A549 (cell line): ENCODE measurements around the gene TMEM91. TPM values are rescaled to one million over a fixed set of nuclear protein-coding genes. Genes with fewer than 3 reads are reported as not detected.

Source experiments
- ATAC-seq, 2 experiments: fragments of 200-7000 bp in 1 of 2; fragments of >200 bp in 1 of 2; cut with Nextera tagmentation in 1 of 2; cut with Tn5 transposase in 1 of 2; 3 replicates each; pipeline versions ENCODE4 v1.8.0 to v1.9.1; 2018 to 2020; ENCODE audit warnings: mild to moderate bottlenecking in 1 of 2, moderate library complexity in 1 of 2
- CTCF ChIA-PET: fragments of 300-600 bp; sonication (Branson Sonifier 250); formaldehyde crosslinking; extraction: SDS; loops from one replicate; lab custom pipeline; 2021; ENCODE audit warnings: antibody characterized with exemption, inconsistent platforms; lab: Yijun Ruan, JAX
- POLR2A ChIA-PET: fragments of 350-600 bp; formaldehyde crosslinking; extraction: SDS; loops from one replicate; lab custom pipeline; 2021; ENCODE audit warnings: antibody characterized with exemption, inconsistent platforms; lab: Yijun Ruan, JAX
- DNase-seq, 2 experiments: peaks; one replicate each; pipeline versions ENCODE4 v3.0.0 to v3.0.0-alpha.2; 2011 to 2016; ENCODE audit warnings: low read depth in 1 of 2, low spot score in 1 of 2
- FAIRE-seq: peaks from 2 replicates; lab custom pipeline; 2011; peaks lifted over from hg19 to GRCh38; lab: Jason Lieb, UNC
- H3K27ac ChIP-seq, 2 experiments: fragments of >200 bp; sonication (Bioruptor Twin); formaldehyde crosslinking; 3 replicates each; pipeline ENCODE4 v1.5.1; 2016 to 2017
- H3K4me1 ChIP-seq: fragments of >200 bp; sonication (Bioruptor Twin); formaldehyde crosslinking; 3 replicates; pipeline ENCODE4 v1.6.1; 2016
- H3K4me2 ChIP-seq: fragments of >200 bp; sonication (Bioruptor Twin); formaldehyde crosslinking; 3 replicates; pipeline ENCODE4 v1.6.1; 2016
- H3K4me3 ChIP-seq: fragments of >200 bp; sonication (Bioruptor Twin); formaldehyde crosslinking; 3 replicates; pipeline ENCODE4 v1.5.1; 2016
- H3K9me3 ChIP-seq: fragments of >200 bp; sonication (Bioruptor Twin); formaldehyde crosslinking; 3 replicates; pipeline ENCODE4 v1.6.1; 2016
- BHLHE40 ChIP-seq: IDR thresholded peaks from 2 replicates; pipeline ENCODE4 v1.6.1; 2012; ENCODE audit warnings: low read depth, low read length, inconsistent platforms
- CBX8 ChIP-seq: fragments of 200-600 bp; sonication (generic); IDR thresholded peaks from 2 replicates; pipeline ENCODE4 v1.6.1; 2016
- CHD2 ChIP-seq: fragments of 150-350 bp; IDR thresholded peaks from 2 replicates; pipeline ENCODE4 v1.6.1; 2014; ENCODE audit warnings: low read length; ENCODE audit not compliant: partially characterized antibody
- EHMT2 ChIP-seq: fragments of 200-600 bp; sonication (generic); IDR thresholded peaks from 2 replicates; pipeline ENCODE4 v1.6.1; 2016; ENCODE audit warnings: antibody characterized with exemption, low read depth, mild to moderate bottlenecking, moderate library complexity
- EP300 ChIP-seq, 2 experiments: fragments of >200 bp; sonication (Bioruptor Twin); formaldehyde crosslinking; IDR thresholded peaks; 2 replicates in 1 of 2; 3 replicates in 1 of 2; pipeline ENCODE4 v1.6.1; 2016 to 2017
- ESRRA ChIP-seq: fragments of 150-350 bp; IDR thresholded peaks from 2 replicates; pipeline ENCODE4 v1.6.1; 2014; ENCODE audit warnings: mild to moderate bottlenecking, low read length, borderline replicate concordance
- FOSB ChIP-seq: fragments of 250-450 bp; sonication (Bioruptor Pico); IDR thresholded peaks from 2 replicates; pipeline ENCODE4 v1.5.0; 2020; ENCODE audit warnings: mild to moderate bottlenecking, moderate library complexity
- FOSL2 ChIP-seq, 2 experiments: fragments of 450-650 bp in 1 of 2; fragments of >200 bp in 1 of 2; sonication (Bioruptor Twin) in 1 of 2; formaldehyde crosslinking; IDR thresholded peaks; 2 replicates each; pipeline versions ENCODE4 v1.5.0 to v1.6.1; 2016 to 2020; ENCODE audit warnings: mild to moderate bottlenecking in 1 of 2, moderate library complexity in 1 of 2
- GATA3 ChIP-seq: IDR thresholded peaks from 2 replicates; pipeline ENCODE4 v1.6.1; 2012; ENCODE audit warnings: borderline replicate concordance
- HDAC2 ChIP-seq: fragments of 200-600 bp; sonication (generic); IDR thresholded peaks from 2 replicates; pipeline ENCODE4 v1.6.1; 2016
- HEYL ChIP-seq: fragments of 250-450 bp; sonication (Bioruptor Pico); IDR thresholded peaks from 2 replicates; pipeline ENCODE4 v1.8.0; 2021; ENCODE audit warnings: mild to moderate bottlenecking, moderate library complexity
- HOXB13 ChIP-seq: fragments of 250-450 bp; sonication (Bioruptor Pico); IDR thresholded peaks from 2 replicates; pipeline ENCODE4 v1.5.0; 2020; ENCODE audit warnings: low read depth, mild to moderate bottlenecking, moderate library complexity
- HOXB5 ChIP-seq: fragments of 250-450 bp; sonication (Bioruptor Pico); IDR thresholded peaks from 2 replicates; pipeline ENCODE4 v1.5.0; 2020; ENCODE audit warnings: mild to moderate bottlenecking, moderate library complexity
- JUN ChIP-seq, 2 experiments: fragments of >200 bp; sonication (Bioruptor Twin); formaldehyde crosslinking; IDR thresholded peaks; 2 replicates in 1 of 2; 3 replicates in 1 of 2; pipeline ENCODE4 v1.6.1; 2016 to 2017
- MYC ChIP-seq: IDR thresholded peaks from 2 replicates; pipeline ENCODE4 v1.6.1; 2012; ENCODE audit warnings: mild to moderate bottlenecking, inconsistent platforms, low read length, improper control_type of control experiment, borderline replicate concordance
- POLR2AphosphoS2 ChIP-seq: conservative IDR thresholded peaks from 2 replicates; pipeline ENCODE4 v1.6.1; 2012; ENCODE audit warnings: low read length, improper control_type of control experiment, inconsistent platforms
- RAD21 ChIP-seq, 2 experiments: fragments of >200 bp in 1 of 2; sonication (Bioruptor Twin) in 1 of 2; formaldehyde crosslinking in 1 of 2; IDR thresholded peaks in 1 of 2; conservative IDR thresholded peaks in 1 of 2; 2 replicates in 1 of 2; 3 replicates in 1 of 2; pipeline ENCODE4 v1.6.1; 2012 to 2018; ENCODE audit warnings: inconsistent platforms in 1 of 2
- RFX5 ChIP-seq: fragments of 450-650 bp; IDR thresholded peaks from 2 replicates; pipeline ENCODE4 v1.7.1; 2014; ENCODE audit warnings: antibody characterized with exemption, mild to moderate bottlenecking, moderate library complexity
- SREBF2 ChIP-seq: fragments of 450-650 bp; IDR thresholded peaks from 2 replicates; pipeline ENCODE4 v1.6.1; 2014; ENCODE audit warnings: mild to moderate bottlenecking, moderate library complexity
- ZNF302 ChIP-seq: fragments of 250-450 bp; sonication (Bioruptor Pico); IDR thresholded peaks from 2 replicates; pipeline ENCODE4 v1.9.0; 2021; ENCODE audit warnings: inconsistent platforms, mild to moderate bottlenecking, moderate library complexity
- WGBS: methylation state at CpG from one replicate; pipeline ENCODE4 v1.1.6; 2017; ENCODE audit errors: missing lambda C conversion rate; 5-methylcytosine and 5-hydroxymethylcytosine counted together
- polyA plus RNA-seq, 4 experiments: library from polyadenylated mRNA; depleted of rRNA in 3 of 4; stranded (reverse); fragments of >200 nt; fragmentation: RNase III in 1 of 4; extraction: RNeasy Plus Mini Kit Qiagen cat#74134 plus additional on column Dnase treatment in 1 of 4; gene quantifications; 2 replicates in 3 of 4; 3 replicates in 1 of 4; pipeline ENCODE4 v1.2.3, GENCODE V29; 2011 to 2017
- TF ChIP-seq, protein P1 (sequence below): fragments of 250-450 bp; sonication (Bioruptor Pico); IDR thresholded peaks from 2 replicates; pipeline ENCODE4 v1.5.0; 2020; ENCODE audit warnings: low read depth, mild to moderate bottlenecking, moderate library complexity
- TF ChIP-seq, protein P2 (sequence below): fragments of 250-450 bp; sonication (Bioruptor Pico); IDR thresholded peaks from 2 replicates; pipeline ENCODE4 v1.5.0; 2021; ENCODE audit warnings: mild to moderate bottlenecking, moderate library complexity, borderline replicate concordance
- TF ChIP-seq, protein P3 (sequence below): fragments of 450-650 bp; IDR thresholded peaks from 2 replicates; pipeline ENCODE4 v1.6.1; 2014; ENCODE audit warnings: antibody characterized with exemption
- TF ChIP-seq, protein P4 (sequence below): fragments of >200 bp; sonication (Bioruptor Twin); formaldehyde crosslinking; IDR thresholded peaks from 3 replicates; pipeline ENCODE4 v1.6.1; 2016

Gene TMEM91
- polyA plus RNA-seq, 2 of the 4 experiments (the other 2 are of a cell fraction), result 4.0 to 5.2 TPM

DNA sequence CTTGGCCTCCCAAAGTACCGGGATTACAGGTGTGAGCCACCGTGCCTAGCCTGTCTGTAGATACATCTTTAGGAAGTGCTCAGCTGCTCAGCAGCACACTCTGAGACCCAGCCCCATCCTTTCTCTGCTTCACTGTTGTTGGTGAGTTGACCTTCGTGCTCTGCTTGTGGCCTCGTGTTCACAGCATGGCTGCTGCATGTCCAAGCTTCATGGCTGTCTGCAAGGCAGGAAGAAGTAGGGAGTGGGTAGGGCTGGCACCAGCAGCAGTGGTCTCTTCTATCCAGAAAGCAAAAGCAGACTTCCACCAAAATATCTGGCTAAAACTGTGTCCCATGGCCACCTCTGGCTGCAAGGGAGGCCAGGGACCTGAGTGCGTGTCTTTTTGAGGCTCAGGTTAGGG lies 36.6 kb downstream of the TMEM91 start:
- H3K27ac ChIP-seq, result no peak overlapping the region
- DNase-seq (no peak), ATAC-seq (no peak), FAIRE-seq (no peak)
- peaks cover 12% of the 10 kb centered on the region for H3K4me1 ChIP-seq
- 92% methylated on average over 5 of the region's 5 CpGs for WGBS
- H3K4me3 ChIP-seq, result no peak overlapping the region
- ChIA-PET POLR2A (no interaction called here), CTCF (interaction anchor here (1.5 to 2.2 kb wide), 2 partner anchors 18 to 19 kb away, joined by 3 to 8 read pairs; no protein-coding TSS in a partner anchor)
- no peaks in the 10 kb centered on the region for H3K9me3 ChIP-seq
- TF ChIP-seq FOSL2 (IDR thresholded peaks at IDR 0.05), result no peak
- TF ChIP-seq FOSL2 (CRISPR knock-in tag; IDR thresholded peaks at IDR 0.05), result no peak
- no peak for TF ChIP-seq SREBF2
- TF ChIP-seq, protein P1, sequence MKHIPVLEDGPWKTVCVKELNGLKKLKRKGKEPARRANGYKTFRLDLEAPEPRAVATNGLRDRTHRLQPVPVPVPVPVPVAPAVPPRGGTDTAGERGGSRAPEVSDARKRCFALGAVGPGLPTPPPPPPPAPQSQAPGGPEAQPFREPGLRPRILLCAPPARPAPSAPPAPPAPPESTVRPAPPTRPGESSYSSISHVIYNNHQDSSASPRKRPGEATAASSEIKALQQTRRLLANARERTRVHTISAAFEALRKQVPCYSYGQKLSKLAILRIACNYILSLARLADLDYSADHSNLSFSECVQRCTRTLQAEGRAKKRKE (CRISPR knock-in tag), result no peak
- TF ChIP-seq CBX8, result no peak
- no peak for TF ChIP-seq BHLHE40
- no peak for TF ChIP-seq FOSB (CRISPR knock-in tag)
- no peak for TF ChIP-seq MYC
- TF ChIP-seq ESRRA, result no peak
- TF ChIP-seq GATA3, result no peak
- H3K4me2 ChIP-seq, result no peak overlapping the region

DNA sequence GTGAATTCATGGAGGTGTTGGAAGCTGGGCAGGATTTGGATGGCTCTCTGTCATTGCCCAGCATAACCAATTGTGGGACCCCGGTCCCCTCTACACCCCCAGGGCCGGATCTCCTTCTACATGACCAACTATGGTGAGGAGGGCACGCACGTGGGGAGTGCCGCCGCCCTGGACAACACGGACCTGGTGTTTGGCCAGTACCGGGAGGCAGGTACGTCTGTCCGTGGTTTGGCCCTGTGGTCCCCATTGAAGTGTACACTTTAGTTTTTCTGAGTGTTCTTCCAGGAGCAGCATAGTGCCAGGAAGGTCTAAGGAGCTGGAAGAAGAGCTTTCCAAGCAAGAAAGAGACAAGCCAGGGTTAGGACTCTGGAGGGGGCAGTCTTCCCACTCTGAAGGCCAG lies 37.6 kb downstream of the TMEM91 start:
- Histone ChIP-seq H3K27ac (no peak overlapping the region), H3K4me3 (no peak overlapping the region), H3K4me2 (no peak overlapping the region), H3K4me1 (peaks cover 10% of the 10 kb centered on the region), H3K9me3 (no peaks in the 10 kb centered on the region)
- 92% methylated on average over 10 of the region's 10 CpGs for WGBS
- FAIRE-seq, result no peak
- POLR2A ChIA-PET, result interaction anchor here (1.0 kb wide), 1 partner anchor 17 kb away, joined by 4 read pairs; no protein-coding TSS in a partner anchor
- no peak for DNase-seq
- ATAC-seq, result no peak
- TF ChIP-seq HEYL (CRISPR knock-in tag) (no peak), CHD2 (no peak), RAD21 (conservative IDR thresholded peaks at IDR 0.05 in 1 of 2, IDR thresholded peaks at IDR 0.05 in 1 of 2) (no peak), EHMT2 (no peak), EP300 (IDR thresholded peaks at IDR 0.05) (no peak), BHLHE40 (no peak), HOXB5 (CRISPR knock-in tag) (no peak), MYC (no peak)
- TF ChIP-seq, all 56 proteins: peak for 0
- CTCF ChIA-PET, result interaction anchor here (0.7 to 2.2 kb wide), 5 partner anchors 11 to 98 kb away, joined by 3 to 8 read pairs (median 4); partner anchors contain the start of gene B3GNT8

DNA sequence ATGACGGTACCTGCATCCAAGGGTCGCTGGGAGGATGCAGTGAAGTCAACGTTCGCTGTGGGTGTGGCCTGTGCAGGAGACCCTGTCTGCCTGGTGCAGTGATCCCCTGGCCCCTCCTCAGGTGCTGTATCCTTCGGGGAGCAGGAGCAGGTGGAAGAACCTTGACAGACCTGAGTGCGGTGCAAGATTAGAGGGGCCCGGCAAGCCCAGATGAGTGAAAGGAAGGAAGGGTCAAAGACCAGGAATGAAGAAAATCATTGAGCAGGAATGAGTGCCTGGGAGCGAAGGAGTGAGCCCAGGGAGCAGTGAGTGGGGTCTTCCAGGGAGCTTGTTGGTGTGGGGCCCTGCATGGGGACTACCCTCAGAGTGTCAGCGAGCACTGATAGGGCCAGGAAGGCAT lies 38.1 kb downstream of the TMEM91 start:
- H3K4me1 ChIP-seq, result peaks cover 5% of the 10 kb centered on the region
- FAIRE-seq (no peak), ATAC-seq (no peak), DNase-seq (no peak)
- H3K9me3 ChIP-seq, result no peaks in the 10 kb centered on the region
- no peak overlapping the region for H3K27ac ChIP-seq
- H3K4me3 ChIP-seq, result no peak overlapping the region
- CTCF ChIA-PET, result interaction anchor here (0.7 to 1.5 kb wide), 7 partner anchors 10 to 98 kb away, joined by 3 to 4 read pairs (median 3); partner anchors contain the start of gene B3GNT8
- POLR2A ChIA-PET, result interaction anchor here (1.0 kb wide), 1 partner anchor 17 kb away, joined by 4 read pairs; no protein-coding TSS in a partner anchor
- H3K4me2 ChIP-seq, result no peak overlapping the region
- WGBS, result 91% methylated on average over 9 of the region's 9 CpGs
- TF ChIP-seq CHD2 (no peak), ZNF302 (CRISPR knock-in tag) (no peak), HDAC2 (no peak), POLR2AphosphoS2 (no peak)
- TF ChIP-seq, all 56 proteins: peak for 0

DNA sequence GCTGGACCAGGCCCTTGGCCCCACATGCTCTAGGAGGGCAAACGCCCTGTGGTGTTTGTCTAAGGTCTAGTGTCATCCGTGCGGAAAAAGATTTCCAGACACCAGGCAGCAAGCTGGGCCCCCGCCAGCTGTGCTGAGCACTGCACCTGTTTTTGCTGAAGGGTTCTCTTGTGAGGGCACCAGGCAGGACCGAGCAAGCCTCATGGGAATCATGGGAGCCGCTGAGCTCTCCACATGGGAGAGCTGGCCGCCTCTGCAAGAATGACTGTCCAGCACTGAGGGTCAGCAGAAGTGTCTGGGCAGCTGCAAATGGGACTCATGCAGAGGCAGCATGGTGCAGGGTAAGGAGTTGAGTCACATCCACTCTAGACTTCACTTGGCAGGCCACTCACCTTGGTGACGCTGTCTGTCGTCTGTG lies 38.8 kb downstream of the TMEM91 start:
- WGBS, result 86% methylated on average over 9 of the region's 9 CpGs
- no peak for DNase-seq
- Histone ChIP-seq H3K4me3 (no peak overlapping the region), H3K27ac (no peak overlapping the region), H3K4me1 (no peaks in the 10 kb centered on the region), H3K9me3 (no peaks in the 10 kb centered on the region), H3K4me2 (no peak overlapping the region)
- POLR2A ChIA-PET, result interaction anchor here (0.5 kb wide), 1 partner anchor 460 kb away, joined by 3 read pairs; no protein-coding TSS in a partner anchor
- ATAC-seq, result no peak
- CTCF ChIA-PET, result interaction anchor here (1.0 to 2.0 kb wide), 9 partner anchors 9 to 148 kb away, joined by 3 to 4 read pairs (median 3); partner anchors contain the start of genes B3GNT8 and DMAC2
- no peak for FAIRE-seq
- TF ChIP-seq, protein P2, sequence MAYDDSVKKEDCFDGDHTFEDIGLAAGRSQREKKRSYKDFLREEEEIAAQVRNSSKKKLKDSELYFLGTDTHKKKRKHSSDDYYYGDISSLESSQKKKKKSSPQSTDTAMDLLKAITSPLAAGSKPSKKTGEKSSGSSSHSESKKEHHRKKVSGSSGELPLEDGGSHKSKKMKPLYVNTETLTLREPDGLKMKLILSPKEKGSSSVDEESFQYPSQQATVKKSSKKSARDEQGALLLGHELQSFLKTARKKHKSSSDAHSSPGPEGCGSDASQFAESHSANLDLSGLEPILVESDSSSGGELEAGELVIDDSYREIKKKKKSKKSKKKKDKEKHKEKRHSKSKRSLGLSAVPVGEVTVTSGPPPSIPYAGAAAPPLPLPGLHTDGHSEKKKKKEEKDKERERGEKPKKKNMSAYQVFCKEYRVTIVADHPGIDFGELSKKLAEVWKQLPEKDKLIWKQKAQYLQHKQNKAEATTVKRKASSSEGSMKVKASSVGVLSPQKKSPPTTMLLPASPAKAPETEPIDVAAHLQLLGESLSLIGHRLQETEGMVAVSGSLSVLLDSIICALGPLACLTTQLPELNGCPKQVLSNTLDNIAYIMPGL (CRISPR knock-in tag), result no peak
- TF ChIP-seq GATA3 (no peak), CBX8 (no peak), BHLHE40 (no peak), HOXB13 (CRISPR knock-in tag) (no peak), JUN (IDR thresholded peaks at IDR 0.05) (no peak), FOSL2 (IDR thresholded peaks at IDR 0.05) (no peak), FOSL2 (CRISPR knock-in tag; IDR thresholded peaks at IDR 0.05) (no peak), RFX5 (no peak)
- TF ChIP-seq, protein P3, sequence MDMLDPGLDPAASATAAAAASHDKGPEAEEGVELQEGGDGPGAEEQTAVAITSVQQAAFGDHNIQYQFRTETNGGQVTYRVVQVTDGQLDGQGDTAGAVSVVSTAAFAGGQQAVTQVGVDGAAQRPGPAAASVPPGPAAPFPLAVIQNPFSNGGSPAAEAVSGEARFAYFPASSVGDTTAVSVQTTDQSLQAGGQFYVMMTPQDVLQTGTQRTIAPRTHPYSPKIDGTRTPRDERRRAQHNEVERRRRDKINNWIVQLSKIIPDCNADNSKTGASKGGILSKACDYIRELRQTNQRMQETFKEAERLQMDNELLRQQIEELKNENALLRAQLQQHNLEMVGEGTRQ, result no peak
- TF ChIP-seq, protein P4, sequence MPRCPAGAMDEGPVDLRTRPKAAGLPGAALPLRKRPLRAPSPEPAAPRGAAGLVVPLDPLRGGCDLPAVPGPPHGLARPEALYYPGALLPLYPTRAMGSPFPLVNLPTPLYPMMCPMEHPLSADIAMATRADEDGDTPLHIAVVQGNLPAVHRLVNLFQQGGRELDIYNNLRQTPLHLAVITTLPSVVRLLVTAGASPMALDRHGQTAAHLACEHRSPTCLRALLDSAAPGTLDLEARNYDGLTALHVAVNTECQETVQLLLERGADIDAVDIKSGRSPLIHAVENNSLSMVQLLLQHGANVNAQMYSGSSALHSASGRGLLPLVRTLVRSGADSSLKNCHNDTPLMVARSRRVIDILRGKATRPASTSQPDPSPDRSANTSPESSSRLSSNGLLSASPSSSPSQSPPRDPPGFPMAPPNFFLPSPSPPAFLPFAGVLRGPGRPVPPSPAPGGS, result no peak
